22Rv1 (cell line): ENCODE measurements around the gene CDC34.

Experiments used
- H3K27ac ChIP-seq: fragments of 450-650 bp; 2 replicates; pipeline ENCODE4 v1.5.1; 2017
- CTCF ChIP-seq: fragments of 450-650 bp; IDR thresholded peaks from 2 replicates; pipeline ENCODE4 v1.5.1; 2017; ENCODE audit warnings: mild to moderate bottlenecking
- ZFX ChIP-seq: fragments of 450-650 bp; IDR thresholded peaks from 2 replicates; pipeline ENCODE4 v1.6.1; 2017; ENCODE audit warnings: antibody characterized with exemption, borderline replicate concordance

Gene CDC34

GRCh38 chr19:570937-571565 lies 39.5 kb downstream of the CDC34 start:
- H3K27ac ChIP-seq, result peak overlapping the region; percentile 99
- TF ChIP-seq CTCF (no peak), ZFX (no peak)

GRCh38 chr19:571566-571974 lies 40.0 kb downstream of the CDC34 start:
- H3K27ac ChIP-seq, result peak overlapping the region; percentile 99

DNA sequence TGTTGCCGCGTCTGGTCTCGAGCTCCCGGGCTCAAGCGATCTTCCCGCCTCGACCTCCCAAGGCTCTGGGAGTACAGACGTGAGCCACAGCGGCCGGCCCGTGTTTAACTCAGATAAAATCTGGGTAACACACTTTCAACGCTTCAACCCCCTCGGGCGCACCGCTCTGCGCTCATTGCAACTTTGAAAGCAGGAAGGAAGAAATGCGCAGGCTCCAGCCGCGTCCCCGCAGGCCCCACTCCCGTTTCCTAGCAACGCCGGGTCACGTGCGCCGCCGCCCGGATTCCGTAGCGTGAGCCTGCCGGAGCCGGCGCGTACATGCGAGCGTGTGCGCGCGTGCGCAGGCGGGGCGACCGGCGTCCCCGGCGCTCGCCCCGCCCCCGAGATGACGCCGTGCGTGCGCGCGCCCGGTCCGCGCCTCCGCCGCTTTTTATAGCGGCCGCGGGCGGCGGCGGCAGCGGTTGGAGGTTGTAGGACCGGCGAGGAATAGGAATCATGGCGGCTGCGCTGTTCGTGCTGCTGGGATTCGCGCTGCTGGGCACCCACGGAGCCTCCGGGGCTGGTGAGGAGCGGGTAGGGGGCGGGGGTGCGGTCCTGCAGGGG lies 40.7 kb downstream of the CDC34 start, which contains the start of gene BSG:
BSG (plus strand) TSS at position 457 of the 603 bp plus-strand sequence; CDS start at position 496, 39 bp downstream.
- no peak for TF ChIP-seq CTCF
- TF ChIP-seq ZFX, result no peak
- H3K27ac ChIP-seq, result peak within 1 kb of the TSS; percentile 99

More at GRCh38 chr19:571566-571974, 40.0 kb downstream of the CDC34 start:
- TF ChIP-seq ZFX (no peak), CTCF (no peak)

GRCh38 chr19:572743-573518 lies 41.4 kb downstream of the CDC34 start:
- no peak for TF ChIP-seq ZFX
- TF ChIP-seq CTCF, result no peak
- peak overlapping the region; percentile 99 for H3K27ac ChIP-seq

- TF ChIP-seq CTCF, result no peak
- TF ChIP-seq ZFX, result no peak
- H3K27ac ChIP-seq, result peak overlapping the region; percentile 99
Measured at GRCh38 chr19:573519-573825, 41.9 kb downstream of the CDC34 start.

GRCh38 chr19:574658-575526 lies 43.3 kb downstream of the CDC34 start:
- no peak for TF ChIP-seq CTCF
- no peak for TF ChIP-seq ZFX
- peak overlapping the region; percentile 99; the same call in 1 of the 2 replicates for H3K27ac ChIP-seq
